ENCODE measurements around the gene RALGPS1.

Gene RALGPS1

GRCh38 chr9:127055745-127056402 is 141.3 kb downstream of the RALGPS1 start:
- DNase-seq = no peak

GRCh38 chr9:127056446-127056845 is 141.9 kb downstream of the RALGPS1 start:
- no peak for DNase-seq

- DNase-seq = no peak
These were observed 143.5 kb downstream of the RALGPS1 start for GRCh38 chr9:127058011-127058644.

- peak; percentile 58 for DNase-seq
These were observed 144.1 kb downstream of the RALGPS1 start for GRCh38 chr9:127058645-127059021.

GRCh38 chr9:127059030-127059429 is 144.4 kb downstream of the RALGPS1 start:
- no peak for DNase-seq

- DNase-seq = no peak
These were observed 145.3 kb downstream of the RALGPS1 start for GRCh38 chr9:127059765-127060361.

- DNase-seq = no peak
These were observed 146.8 kb downstream of the RALGPS1 start for GRCh38 chr9:127061411-127061810.

- no peak for DNase-seq
These were observed 149.8 kb downstream of the RALGPS1 start for GRCh38 chr9:127064335-127064734.

- peak; percentile 62 for DNase-seq
These were observed 151.0 kb downstream of the RALGPS1 start for GRCh38 chr9:127065592-127065991.

- DNase-seq = peak; percentile 33
These were observed 151.7 kb downstream of the RALGPS1 start for GRCh38 chr9:127066060-127066850.

- peak; percentile 33 for DNase-seq
These were observed 152.2 kb downstream of the RALGPS1 start for GRCh38 chr9:127066851-127067136.

GRCh38 chr9:127067603-127068220 is 153.1 kb downstream of the RALGPS1 start:
- no peak for DNase-seq

GRCh38 chr9:127074561-127075548 is 160.3 kb downstream of the RALGPS1 start:
- DNase-seq = no peak

GRCh38 chr9:127075624-127076372 is 161.2 kb downstream of the RALGPS1 start:
- no peak for DNase-seq

GRCh38 chr9:127076860-127077643 is 162.5 kb downstream of the RALGPS1 start:
- no peak for DNase-seq

GRCh38 chr9:127077644-127077946 is 163.0 kb downstream of the RALGPS1 start:
- DNase-seq = no peak

- no peak for DNase-seq
These were observed 163.8 kb downstream of the RALGPS1 start for GRCh38 chr9:127078336-127078735.

GRCh38 chr9:127078988-127079387 is 164.4 kb downstream of the RALGPS1 start:
- no peak for DNase-seq

GRCh38 chr9:127079446-127080140 is 165.0 kb downstream of the RALGPS1 start:
- DNase-seq = no peak
